ENCODE measurements around the gene SNW1. TPM values are rescaled to one million over a fixed set of nuclear protein-coding genes. Genes with fewer than 3 reads are reported as not detected.

Gene SNW1
- total RNA-seq, 2 experiments from 2014 or later, result 134 to 135 TPM

GRCh38 chr14:77746064-77746702 lies 14.8 kb downstream of the SNW1 start:
- peaks cover 28% of the 10 kb centered on the region for H3K4me1 Mint-ChIP-seq
- no peaks in the 10 kb centered on the region for H3K9me3 Mint-ChIP-seq (ENCODE audit: low read depth)
- no peaks in the 10 kb centered on the region for H3K27me3 Mint-ChIP-seq
- CTCF ChIA-PET, result no interaction called here
- intact Hi-C loops (cut with DNase I, micrococcal nuclease), result no loop called here
- POLR2A ChIA-PET, result no interaction called here
- DNase-seq (no peak), ATAC-seq (no peak)
- H3K27ac Mint-ChIP-seq, result no peak overlapping the region
- peaks cover 50% of the 10 kb centered on the region for H3K36me3 Mint-ChIP-seq (ENCODE audit: low read depth)
- H3K4me3 Mint-ChIP-seq, result no peak overlapping the region

- no peak for DNase-seq
- ChIA-PET CTCF (interaction anchor here (1.0 to 2.1 kb wide), 3 partner anchors 11 to 437 kb away, joined by 3 to 7 read pairs (median 5); partner anchors contain the start of gene SNW1), POLR2A (no interaction called here)
- peaks cover 50% of the 10 kb centered on the region for H3K4me1 Mint-ChIP-seq
- H3K36me3 Mint-ChIP-seq (ENCODE audit: low read depth), result peaks cover 45% of the 10 kb centered on the region
- intact Hi-C loops (cut with DNase I, micrococcal nuclease), result no loop called here
- H3K9me3 Mint-ChIP-seq (ENCODE audit: low read depth), result no peaks in the 10 kb centered on the region
- no peaks in the 10 kb centered on the region for H3K27me3 Mint-ChIP-seq
- peak overlapping the region; percentile 68 for H3K27ac Mint-ChIP-seq
- no peak overlapping the region for H3K4me3 Mint-ChIP-seq
- ATAC-seq, result peak; percentile 45
Observed at GRCh38 chr14:77741438-77741837, 19.5 kb downstream of the SNW1 start.

DNA sequence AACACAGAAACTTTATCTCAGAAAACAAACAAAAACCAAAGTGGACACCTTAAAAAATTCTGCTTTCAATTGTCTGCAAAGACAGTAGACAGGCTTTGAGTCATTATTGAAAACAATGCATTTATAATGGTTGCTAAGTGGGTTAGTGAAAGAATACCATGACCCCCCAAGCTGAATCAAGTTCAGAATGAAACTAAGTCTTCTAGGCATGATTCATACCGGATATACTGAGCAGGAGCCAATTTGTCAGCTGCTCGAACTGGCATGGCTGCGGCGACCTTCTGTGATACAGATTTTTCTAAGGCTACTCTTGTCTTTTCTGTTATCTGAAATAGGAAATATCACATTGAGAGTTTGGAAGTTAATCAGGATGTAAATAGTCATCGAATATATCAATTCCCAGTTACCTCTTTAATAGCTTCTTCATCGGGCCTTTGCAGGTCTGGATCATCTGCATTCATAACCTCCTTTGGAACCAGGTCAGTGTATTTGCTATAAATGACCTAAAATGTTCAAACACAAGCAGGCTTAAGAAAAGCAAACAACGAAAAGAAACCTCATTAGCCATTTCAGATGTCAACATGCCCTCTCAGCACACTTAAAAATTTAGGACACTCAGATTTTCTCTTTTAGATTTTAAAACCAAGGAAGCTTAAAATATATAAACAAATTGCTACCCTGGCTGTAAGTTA lies 22.3 kb downstream of the SNW1 start:
- Mint-ChIP-seq H3K27ac (peak overlapping the region; percentile 76), H3K4me1 (peaks cover 53% of the 10 kb centered on the region), H3K9me3 (ENCODE audit: low read depth) (no peaks in the 10 kb centered on the region), H3K4me3 (peak overlapping the region; percentile 30), H3K36me3 (ENCODE audit: low read depth) (peaks cover 54% of the 10 kb centered on the region), H3K27me3 (no peaks in the 10 kb centered on the region)
- ChIA-PET CTCF (interaction anchor here (0.8 to 1.8 kb wide), 2 partner anchors 13 to 19 kb away, joined by 3 read pairs; no protein-coding TSS in a partner anchor), POLR2A (no interaction called here)
- DNase-seq (peak; percentile 56), ATAC-seq (peak; percentile 78)
- intact Hi-C loops (cut with DNase I, micrococcal nuclease), result loop anchor here (1.0 kb wide), 2 partner anchors 19 to 23 kb away; no protein-coding TSS in a partner anchor

DNA sequence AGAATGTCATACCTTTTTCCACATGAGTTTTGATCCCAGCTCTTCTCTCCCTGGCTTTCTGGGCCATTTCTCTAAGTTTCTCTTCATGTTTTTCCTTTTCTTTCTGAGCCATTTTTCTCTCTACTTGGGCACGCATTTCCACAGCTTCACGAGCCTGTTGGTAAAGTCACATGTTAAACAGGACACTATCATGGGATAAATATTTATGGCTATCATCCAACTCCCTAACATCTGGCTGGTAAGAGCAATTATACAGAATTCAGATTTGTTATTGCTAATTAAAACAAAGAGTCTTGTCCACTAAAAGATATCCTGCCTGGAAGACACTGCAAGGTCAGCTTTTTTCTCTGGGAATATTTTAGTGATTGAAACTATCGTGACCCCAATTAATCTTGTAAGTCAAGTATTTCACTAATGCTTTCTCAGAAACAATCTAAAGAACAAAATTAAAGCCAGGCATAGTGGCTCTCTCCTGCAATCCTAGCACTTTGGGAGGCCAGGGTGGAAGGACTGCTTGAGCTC lies 29.9 kb downstream of the SNW1 start:
- ATAC-seq (no peak), DNase-seq (no peak)
- no peak overlapping the region for H3K4me3 Mint-ChIP-seq
- peaks cover 67% of the 10 kb centered on the region for H3K36me3 Mint-ChIP-seq (ENCODE audit: low read depth)
- H3K4me1 Mint-ChIP-seq, result peaks cover 7% of the 10 kb centered on the region
- CTCF ChIA-PET, result interaction anchor here (0.6 kb wide), 1 partner anchor 31 kb away, joined by 3 read pairs; no protein-coding TSS in a partner anchor
- intact Hi-C loops (cut with DNase I, micrococcal nuclease), result no loop called here
- H3K27ac Mint-ChIP-seq, result peak overlapping the region; percentile 55
- POLR2A ChIA-PET, result no interaction called here
- no peaks in the 10 kb centered on the region for H3K27me3 Mint-ChIP-seq
- no peaks in the 10 kb centered on the region for H3K9me3 Mint-ChIP-seq (ENCODE audit: low read depth)

GRCh38 chr14:77722301-77722700 lies 38.7 kb downstream of the SNW1 start:
- H3K4me1 Mint-ChIP-seq, result no peaks in the 10 kb centered on the region
- H3K27ac Mint-ChIP-seq, result peak overlapping the region; percentile 1
- POLR2A ChIA-PET, result no interaction called here

GRCh38 chr14:77721437-77721836 lies 39.5 kb downstream of the SNW1 start:
- Mint-ChIP-seq H3K4me3 (no peak overlapping the region), H3K9me3 (ENCODE audit: low read depth) (no peaks in the 10 kb centered on the region), H3K36me3 (ENCODE audit: low read depth) (peaks cover 62% of the 10 kb centered on the region), H3K27ac (peak overlapping the region; percentile 52), H3K27me3 (no peaks in the 10 kb centered on the region), H3K4me1 (no peaks in the 10 kb centered on the region)
- intact Hi-C loops (cut with DNase I, micrococcal nuclease), result no loop called here
- no peak for DNase-seq
- ATAC-seq, result no peak
- CTCF ChIA-PET, result interaction anchor here (0.7 to 0.9 kb wide), 2 partner anchors 37 to 82 kb away, joined by 3 read pairs; no protein-coding TSS in a partner anchor
- POLR2A ChIA-PET, result no interaction called here

More at GRCh38 chr14:77722301-77722700, 38.7 kb downstream of the SNW1 start:
- no peak for DNase-seq
- Mint-ChIP-seq H3K9me3 (ENCODE audit: low read depth) (no peaks in the 10 kb centered on the region), H3K27me3 (no peaks in the 10 kb centered on the region), H3K36me3 (ENCODE audit: low read depth) (peaks cover 65% of the 10 kb centered on the region), H3K4me3 (no peak overlapping the region)
- intact Hi-C loops (cut with DNase I, micrococcal nuclease), result no loop called here
- no peak for ATAC-seq
- CTCF ChIA-PET, result no interaction called here

DNA sequence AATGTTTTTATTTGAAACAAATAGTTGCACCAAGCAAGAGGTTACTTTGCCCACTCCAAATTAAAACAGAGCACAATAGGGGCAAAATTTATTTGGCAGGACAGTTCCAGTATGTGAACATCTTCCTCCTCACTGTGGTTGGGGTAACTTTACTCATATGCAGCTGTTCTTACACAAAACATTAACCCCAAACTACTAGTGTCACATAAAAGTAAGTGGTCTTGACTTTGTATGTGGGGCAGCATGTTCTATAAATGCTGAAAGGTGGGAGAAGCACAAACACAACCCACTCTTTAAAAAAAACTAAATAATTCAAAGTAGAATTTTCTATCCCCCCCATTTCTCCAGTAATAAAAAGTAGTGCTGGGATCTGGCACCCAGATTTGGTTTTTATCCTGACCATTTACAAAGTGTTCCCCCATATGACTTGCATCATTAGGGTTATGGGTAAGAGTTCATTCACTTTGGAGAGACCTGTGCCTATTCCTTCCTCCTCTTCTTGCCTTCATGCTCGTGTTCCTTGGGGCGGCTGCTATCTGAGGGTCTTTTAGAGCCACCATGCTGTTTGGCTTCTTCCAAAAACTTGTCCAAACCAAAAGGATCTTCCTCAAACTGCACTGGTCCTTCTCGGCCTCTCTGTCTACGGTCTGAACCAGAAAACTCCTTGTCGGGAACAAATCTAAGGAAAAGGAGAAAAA lies 43.2 kb downstream of the SNW1 start:
- Mint-ChIP-seq H3K27ac (peak overlapping the region; percentile 32), H3K4me3 (no peak overlapping the region), H3K9me3 (ENCODE audit: low read depth) (no peaks in the 10 kb centered on the region), H3K36me3 (ENCODE audit: low read depth) (peaks cover 66% of the 10 kb centered on the region), H3K27me3 (no peaks in the 10 kb centered on the region), H3K4me1 (peaks cover 15% of the 10 kb centered on the region)
- ChIA-PET POLR2A (interaction anchor here (0.6 to 0.7 kb wide), 2 partner anchors 10 to 173 kb away, joined by 3 to 5 read pairs; no protein-coding TSS in a partner anchor), CTCF (no interaction called here)
- ATAC-seq (no peak), DNase-seq (no peak)
- intact Hi-C loops (cut with DNase I, micrococcal nuclease), result no loop called here

DNA sequence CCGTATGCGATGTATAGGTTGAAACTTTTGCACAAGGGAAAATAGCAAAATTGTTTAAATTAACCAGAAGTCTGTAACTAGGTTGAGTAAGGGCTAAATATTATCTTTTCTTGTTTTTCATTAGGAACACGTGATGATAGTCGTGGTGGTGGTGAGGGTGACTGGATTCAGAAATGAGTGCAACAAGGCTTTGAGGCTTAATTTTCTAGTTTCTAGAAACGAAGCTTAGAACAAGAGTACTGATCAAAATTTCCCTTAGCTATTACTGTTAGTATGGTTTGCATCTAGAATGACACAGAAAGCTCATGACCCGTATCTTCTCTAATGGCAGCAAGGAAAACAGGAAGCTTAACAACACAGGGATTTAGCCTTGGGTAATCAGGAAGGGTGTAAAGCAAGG lies 46.0 kb downstream of the SNW1 start:
- H3K27me3 Mint-ChIP-seq, result no peaks in the 10 kb centered on the region
- ChIA-PET CTCF (no interaction called here), POLR2A (interaction anchor here (0.9 to 1.3 kb wide), 4 partner anchors 20 to 85 kb away, joined by 3 to 6 read pairs (median 4); partner anchors contain the start of gene ADCK1)
- peak overlapping the region; percentile 94 for H3K27ac Mint-ChIP-seq
- peaks cover 57% of the 10 kb centered on the region for H3K36me3 Mint-ChIP-seq (ENCODE audit: low read depth)
- peaks cover 29% of the 10 kb centered on the region for H3K4me1 Mint-ChIP-seq
- no peak overlapping the region for H3K4me3 Mint-ChIP-seq
- DNase-seq (peak; percentile 51), ATAC-seq (peak; percentile 86)
- H3K9me3 Mint-ChIP-seq (ENCODE audit: low read depth), result no peaks in the 10 kb centered on the region
- intact Hi-C loops (cut with DNase I, micrococcal nuclease), result loop anchor here in 1 of 2 experiments (1.0 kb wide), 1 partner anchor 23 kb away; no protein-coding TSS in a partner anchor

- peak overlapping the region; percentile 62 for H3K27ac Mint-ChIP-seq
- no peak for ATAC-seq
Observed at GRCh38 chr14:77710364-77710763, 50.6 kb downstream of the SNW1 start.

DNA sequence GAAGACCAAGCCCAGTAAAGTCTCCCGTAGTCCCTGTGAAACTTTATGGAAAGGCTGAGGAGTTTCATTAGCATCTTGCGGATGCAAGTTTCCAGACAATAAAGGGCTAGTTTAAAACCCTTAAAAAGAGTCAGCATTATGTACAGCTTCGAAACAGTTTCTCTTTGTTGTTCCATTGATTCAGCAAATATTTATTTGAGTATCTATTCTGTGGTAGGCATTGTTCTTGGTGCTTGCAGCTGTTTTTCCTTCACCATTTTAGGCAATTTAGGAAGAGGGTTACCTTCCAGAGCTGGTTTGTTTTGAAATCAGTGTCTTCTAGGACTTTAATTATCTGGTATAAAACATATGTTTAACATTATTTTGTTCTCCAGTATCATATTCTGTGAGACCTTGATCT lies 51.5 kb downstream of the SNW1 start:
- POLR2A ChIA-PET, result interaction anchor here (1.2 kb wide), 1 partner anchor 11 kb away, joined by 5 read pairs; no protein-coding TSS in a partner anchor
- Mint-ChIP-seq H3K27me3 (no peaks in the 10 kb centered on the region), H3K4me1 (peaks cover 48% of the 10 kb centered on the region), H3K36me3 (ENCODE audit: low read depth) (peaks cover 48% of the 10 kb centered on the region), H3K4me3 (peak overlapping the region; percentile 95), H3K27ac (peak overlapping the region; percentile 94), H3K9me3 (ENCODE audit: low read depth) (no peaks in the 10 kb centered on the region)
- intact Hi-C loops (cut with DNase I, micrococcal nuclease), result loop anchor here (2.0 to 5.0 kb wide), 5 partner anchors 93 to 612 kb away; partner anchors contain the start of genes CIPC (in 1 of the 2), GSTZ1 (in 1 of the 2), POMT2 (in 1 of the 2) and SAMD15 (in 1 of the 2)
- ATAC-seq (no peak), DNase-seq (no peak)
- CTCF ChIA-PET, result interaction anchor here (0.7 to 1.0 kb wide), 2 partner anchors 16 to 250 kb away, joined by 3 read pairs; no protein-coding TSS in a partner anchor

More at GRCh38 chr14:77710364-77710763, 50.6 kb downstream of the SNW1 start:
- H3K4me1 Mint-ChIP-seq, result peaks cover 49% of the 10 kb centered on the region
- ChIA-PET POLR2A (no interaction called here), CTCF (interaction anchor here (0.7 kb wide), 1 partner anchor 17 kb away, joined by 3 read pairs; no protein-coding TSS in a partner anchor)
- peak overlapping the region; percentile 95 for H3K4me3 Mint-ChIP-seq
- no peaks in the 10 kb centered on the region for H3K27me3 Mint-ChIP-seq
- no peaks in the 10 kb centered on the region for H3K9me3 Mint-ChIP-seq (ENCODE audit: low read depth)
- peaks cover 50% of the 10 kb centered on the region for H3K36me3 Mint-ChIP-seq (ENCODE audit: low read depth)
- no peak for DNase-seq
- intact Hi-C loops (cut with DNase I, micrococcal nuclease), result no loop called here
